ENCODE measurements around the gene C1orf159. TPM values are rescaled to one million over a fixed set of nuclear protein-coding genes. Genes with fewer than 3 reads are reported as not detected.

C1orf159 gene
- polyA plus RNA-seq, 3 donors = 5.2 to 11.5 (median 9.3) TPM

DNA sequence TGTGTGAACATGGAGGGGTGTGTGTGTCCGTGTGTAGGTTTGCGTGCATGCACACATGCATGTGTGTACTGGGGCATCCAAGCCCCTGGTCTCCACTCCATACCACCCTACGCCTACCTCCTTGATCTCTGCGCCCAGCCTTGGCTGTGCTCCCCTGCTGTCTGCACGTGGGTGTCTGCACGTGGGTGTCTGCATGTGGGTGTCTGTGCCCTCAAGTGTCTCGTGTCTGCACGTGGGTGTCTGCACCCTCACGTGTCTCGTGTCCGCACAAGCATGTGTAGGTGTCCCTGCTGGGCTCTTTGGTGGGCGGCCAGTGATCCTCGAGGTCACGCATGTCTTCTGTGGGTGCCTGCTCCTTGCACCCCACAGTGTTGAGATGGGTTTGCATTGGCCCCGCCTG is 62.9 kb downstream of the C1orf159 start:
- no peak overlapping the region for H3K27ac ChIP-seq (ENCODE audit: low read depth, low read length)
- WGBS, 3 donors = 92 to 95% (median 92%) methylated on average over 15 of the region's 15 CpGs

DNA sequence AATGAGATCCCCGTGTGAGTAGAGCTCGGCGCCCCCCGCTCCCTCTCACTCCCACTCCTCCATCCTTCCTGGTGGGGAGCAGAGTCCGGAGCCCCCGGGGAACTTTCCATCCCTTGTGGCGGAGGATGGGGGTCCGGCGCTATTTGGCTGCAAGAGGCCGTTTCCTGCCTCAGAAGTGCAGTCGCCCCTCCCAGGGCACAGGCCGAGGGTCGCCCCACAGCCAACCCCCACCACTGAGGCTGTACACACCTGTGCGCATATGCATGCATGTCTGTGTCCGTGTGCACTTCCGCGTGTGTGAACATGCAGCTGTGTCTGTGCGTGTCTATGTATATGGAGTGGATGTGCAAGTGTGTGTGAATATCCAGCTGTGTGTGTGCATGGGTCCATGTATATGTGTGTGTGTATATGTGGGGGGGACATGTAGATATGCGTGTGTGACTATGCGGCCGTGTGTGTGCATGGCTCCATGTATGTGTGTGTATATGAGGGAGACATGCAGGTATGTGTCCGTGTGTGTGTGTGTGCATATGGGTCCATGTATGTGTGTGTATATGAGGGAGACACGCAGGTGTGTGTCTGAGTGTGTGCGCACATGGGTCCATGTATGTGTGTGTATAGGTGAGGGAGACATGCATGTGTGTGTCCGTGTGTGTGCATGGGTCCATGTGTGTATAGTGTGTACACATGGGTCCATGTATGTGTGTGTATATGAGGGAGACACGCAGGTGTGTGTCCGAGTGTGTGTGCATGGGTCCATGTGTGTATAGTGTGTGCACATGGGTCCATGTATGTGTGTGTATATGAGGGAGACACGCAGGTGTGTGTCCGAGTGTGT is 63.7 kb downstream of the C1orf159 start:
- 94 to 95% (median 94%) methylated on average over 29 of the region's 29 CpGs for WGBS, 3 donors
- no peak overlapping the region for H3K27ac ChIP-seq (ENCODE audit: low read depth, low read length)

- H3K27ac ChIP-seq (ENCODE audit: low read depth, low read length) = no peak overlapping the region
- WGBS, 3 donors = 91 to 95% (median 92%) methylated on average over 46 of the region's 46 CpGs
Observed at GRCh38 chr1:1051127-1051810, 64.6 kb downstream of the C1orf159 start.

DNA sequence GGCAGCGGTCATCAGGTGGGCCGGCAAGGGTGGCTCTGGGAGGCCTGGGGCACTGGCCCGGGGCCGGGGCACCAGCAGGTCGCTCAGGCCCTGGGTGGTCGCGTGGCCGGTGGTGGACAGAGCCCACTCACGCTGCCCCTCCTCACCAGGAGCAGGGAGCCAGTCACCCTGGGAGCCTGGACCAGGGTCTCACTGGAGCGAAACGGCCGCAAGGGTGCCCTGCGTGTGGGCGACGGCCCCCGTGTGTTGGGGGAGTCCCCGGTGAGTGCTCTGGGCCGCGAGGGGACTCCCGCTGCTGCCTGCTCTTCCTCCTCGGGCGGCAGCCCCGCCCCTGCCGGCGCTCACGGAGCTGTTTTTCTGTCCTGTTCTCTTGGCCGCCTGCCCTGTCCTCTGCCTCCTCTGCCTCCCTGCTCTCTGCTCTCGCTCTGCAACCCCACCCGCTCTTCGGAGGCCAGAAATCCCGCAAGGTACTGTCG is 65.3 kb downstream of the C1orf159 start:
- 74 to 92% (median 85%) methylated on average over 30 to 32 of the region's 32 CpGs for WGBS, 3 donors
- no peak overlapping the region for H3K27ac ChIP-seq (ENCODE audit: low read depth, low read length)

- WGBS, 3 donors = 93 to 95% (median 93%) methylated on average over 51 to 57 of the region's 57 CpGs
- H3K27ac ChIP-seq (ENCODE audit: low read depth, low read length) = no peak overlapping the region
Observed at GRCh38 chr1:1049318-1050165, 66.3 kb downstream of the C1orf159 start.

DNA sequence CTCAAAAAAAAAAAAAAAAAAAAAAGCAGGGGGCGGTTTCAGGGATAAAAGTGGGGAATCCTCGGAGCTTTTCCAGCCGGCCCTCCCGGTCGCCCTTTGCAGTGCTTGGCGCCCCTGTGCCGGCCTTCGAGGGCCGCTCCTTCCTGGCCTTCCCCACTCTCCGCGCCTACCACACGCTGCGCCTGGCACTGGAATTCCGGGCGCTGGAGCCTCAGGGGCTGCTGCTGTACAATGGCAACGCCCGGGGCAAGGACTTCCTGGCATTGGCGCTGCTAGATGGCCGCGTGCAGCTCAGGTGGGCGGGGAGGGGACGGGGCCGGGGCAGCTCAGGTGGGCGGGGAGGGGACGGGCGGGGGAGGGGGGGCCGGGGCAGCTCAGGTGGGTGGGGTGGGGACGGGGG is 67.1 kb downstream of the C1orf159 start:
- 92 to 94% (median 92%) methylated on average over 18 to 24 of the region's 28 CpGs for WGBS, 3 donors
- no peak overlapping the region for H3K27ac ChIP-seq (ENCODE audit: low read depth, low read length)

DNA sequence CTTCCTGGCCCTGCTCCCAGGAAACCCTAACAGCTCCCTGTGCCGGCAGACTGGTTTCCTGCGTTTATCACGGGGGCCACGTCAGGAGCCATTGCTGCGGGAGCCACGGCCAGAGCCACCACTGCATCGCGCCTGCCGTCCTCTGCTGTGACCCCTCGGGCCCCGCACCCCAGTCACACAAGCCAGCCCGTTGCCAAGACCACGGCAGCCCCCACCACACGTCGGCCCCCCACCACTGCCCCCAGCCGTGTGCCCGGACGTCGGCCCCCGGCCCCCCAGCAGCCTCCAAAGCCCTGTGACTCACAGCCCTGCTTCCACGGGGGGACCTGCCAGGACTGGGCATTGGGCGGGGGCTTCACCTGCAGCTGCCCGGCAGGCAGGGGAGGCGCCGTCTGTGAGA is 67.9 kb downstream of the C1orf159 start:
- no peak overlapping the region for H3K27ac ChIP-seq (ENCODE audit: low read depth, low read length)
- WGBS, 3 donors = 85 to 92% (median 91%) methylated on average over 20 to 25 of the region's 25 CpGs

- 94 to 97% (median 96%) methylated on average over 19 of the region's 19 CpGs for WGBS, 3 donors
- no peak overlapping the region for H3K27ac ChIP-seq (ENCODE audit: low read depth, low read length)
Observed at GRCh38 chr1:1047407-1047806, 68.5 kb downstream of the C1orf159 start.

GRCh38 chr1:1046767-1047166 is 69.1 kb downstream of the C1orf159 start:
- 93 to 98% (median 95%) methylated on average over 26 of the region's 26 CpGs for WGBS, 3 donors

GRCh38 chr1:1046243-1046642 is 69.6 kb downstream of the C1orf159 start:
- WGBS, 3 donors = 93 to 97% (median 94%) methylated on average over 17 to 20 of the region's 20 CpGs

More at GRCh38 chr1:1046767-1047166, 69.1 kb downstream of the C1orf159 start:
- H3K27ac ChIP-seq (ENCODE audit: low read depth, low read length) = no peak overlapping the region

DNA sequence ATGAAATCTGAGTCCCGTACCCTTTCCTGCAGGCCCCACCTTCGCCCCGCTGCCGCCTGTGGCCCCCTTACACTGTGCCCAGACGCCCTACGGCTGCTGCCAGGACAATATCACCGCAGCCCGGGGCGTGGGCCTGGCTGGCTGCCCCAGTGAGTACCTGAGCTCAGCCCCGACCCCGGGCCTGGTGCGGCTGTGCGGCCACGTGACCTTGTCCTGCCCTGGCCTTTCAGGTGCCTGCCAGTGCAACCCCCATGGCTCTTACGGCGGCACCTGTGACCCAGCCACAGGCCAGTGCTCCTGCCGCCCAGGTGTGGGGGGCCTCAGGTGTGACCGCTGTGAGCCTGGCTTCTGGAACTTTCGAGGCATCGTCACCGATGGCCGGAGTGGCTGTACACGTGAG is 70.8 kb downstream of the C1orf159 start:
- H3K27ac ChIP-seq (ENCODE audit: low read depth, low read length) = no peak overlapping the region
- WGBS, 3 donors = 86 to 96% (median 95%) methylated on average over 23 of the region's 23 CpGs

More at GRCh38 chr1:1046243-1046642, 69.6 kb downstream of the C1orf159 start:
- no peak overlapping the region for H3K27ac ChIP-seq (ENCODE audit: low read depth, low read length)

DNA sequence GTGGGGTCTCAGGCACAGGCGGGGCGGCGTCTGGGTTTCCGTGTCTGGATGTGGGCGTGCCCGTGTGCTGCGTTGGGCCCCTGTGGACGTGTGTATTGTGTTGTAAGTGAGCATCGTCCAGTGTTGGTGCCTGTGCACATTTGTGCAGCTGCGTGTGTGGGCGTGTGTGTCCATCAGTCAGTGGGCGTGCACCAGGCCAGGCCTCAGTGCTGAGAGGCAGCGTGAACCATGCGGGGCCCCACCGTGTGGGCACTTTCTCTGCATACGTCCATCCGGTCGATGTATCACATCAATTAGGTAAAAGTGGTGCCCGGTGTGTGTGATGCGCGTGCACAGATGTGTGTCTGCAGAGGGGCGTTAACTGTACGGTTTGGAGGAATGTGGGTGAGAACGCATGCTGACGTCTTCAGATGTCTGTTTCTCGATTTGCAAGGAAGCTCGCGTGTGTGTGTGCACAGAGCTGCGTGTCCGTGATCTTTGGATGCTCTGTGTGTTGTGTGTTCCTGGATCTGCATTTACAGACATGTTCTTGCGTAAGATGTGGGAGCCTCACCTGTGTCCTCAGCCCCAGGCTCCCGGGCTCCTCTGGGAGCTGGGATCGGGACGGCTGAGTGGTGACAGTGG is 71.3 kb downstream of the C1orf159 start:
- whole genome bisulfite sequencing, 3 donors = 91 to 92% (median 92%) methylated on average over 34 of the region's 34 CpGs
- H3K27ac ChIP-seq (ENCODE audit: low read depth, low read length) = no peak overlapping the region

GRCh38 chr1:1043921-1044320 is 72.0 kb downstream of the C1orf159 start:
- WGBS, 3 donors = 96 to 98% (median 97%) methylated on average over 29 to 33 of the region's 33 CpGs

DNA sequence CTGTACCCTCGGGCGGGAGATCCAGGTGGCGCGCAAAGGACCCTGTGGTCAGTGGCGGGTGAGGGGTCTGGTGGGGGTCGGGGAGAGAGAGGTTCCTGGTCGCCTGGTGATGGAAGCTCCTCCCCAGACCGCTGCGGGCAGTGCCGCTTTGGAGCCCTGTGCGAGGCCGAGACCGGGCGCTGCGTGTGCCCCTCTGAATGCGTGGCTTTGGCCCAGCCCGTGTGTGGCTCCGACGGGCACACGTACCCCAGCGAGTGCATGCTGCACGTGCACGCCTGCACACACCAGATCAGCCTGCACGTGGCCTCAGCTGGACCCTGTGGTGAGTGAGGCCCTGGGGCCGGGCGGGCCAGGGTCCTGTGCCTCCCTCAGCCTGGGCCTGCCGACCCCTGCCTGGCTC is 72.5 kb downstream of the C1orf159 start:
- H3K27ac ChIP-seq (ENCODE audit: low read depth, low read length) = no peak overlapping the region
- 94 to 97% (median 95%) methylated on average over 26 to 27 of the region's 27 CpGs for WGBS, 3 donors

More at GRCh38 chr1:1043921-1044320, 72.0 kb downstream of the C1orf159 start:
- H3K27ac ChIP-seq (ENCODE audit: low read depth, low read length) = no peak overlapping the region

- no peak overlapping the region for H3K27ac ChIP-seq (ENCODE audit: low read depth, low read length)
- 89 to 95% (median 91%) methylated on average over 8 to 10 of the region's 10 CpGs for WGBS, 3 donors
Observed at GRCh38 chr1:1042835-1043234, 73.1 kb downstream of the C1orf159 start.

- H3K27ac ChIP-seq (ENCODE audit: low read depth, low read length) = no peak overlapping the region
- 93 to 96% (median 93%) methylated on average over 17 to 25 of the region's 25 CpGs for WGBS, 3 donors
Observed at GRCh38 chr1:1041873-1042272, 74.0 kb downstream of the C1orf159 start.

DNA sequence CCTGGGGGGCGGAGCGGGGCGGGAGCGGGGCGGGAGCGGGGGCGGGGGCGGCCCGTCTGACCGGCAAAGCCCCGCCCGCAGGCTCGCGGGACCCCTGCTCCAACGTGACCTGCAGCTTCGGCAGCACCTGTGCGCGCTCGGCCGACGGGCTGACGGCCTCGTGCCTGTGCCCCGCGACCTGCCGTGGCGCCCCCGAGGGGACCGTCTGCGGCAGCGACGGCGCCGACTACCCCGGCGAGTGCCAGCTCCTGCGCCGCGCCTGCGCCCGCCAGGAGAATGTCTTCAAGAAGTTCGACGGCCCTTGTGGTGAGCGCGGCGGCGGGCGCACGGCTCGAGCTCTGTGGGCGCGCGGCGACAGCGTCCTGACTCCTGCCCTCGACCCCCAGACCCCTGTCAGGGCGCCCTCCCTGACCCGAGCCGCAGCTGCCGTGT is 74.8 kb downstream of the C1orf159 start:
- H3K27ac ChIP-seq (ENCODE audit: low read depth, low read length) = no peak overlapping the region
- 60 to 84% (median 67%) methylated on average over 32 to 57 of the region's 60 CpGs for WGBS, 3 donors

All from adipose tissue (tissue), 3 donors.